NCI-H526 treated with DMSO at 0.1 percent for 48 hours (cell line): ENCODE results near the gene HSPA5.
"Not testable (repeated sequence)": the region's sequence is repeated elsewhere in the genome, so short reads cannot be mapped to it uniquely, and the experiment has no call there.

Experiments used
- DNase-seq: peaks from one replicate; lab custom pipeline; 2025; lab: John Stamatoyannopoulos, UW

Gene HSPA5

DNA sequence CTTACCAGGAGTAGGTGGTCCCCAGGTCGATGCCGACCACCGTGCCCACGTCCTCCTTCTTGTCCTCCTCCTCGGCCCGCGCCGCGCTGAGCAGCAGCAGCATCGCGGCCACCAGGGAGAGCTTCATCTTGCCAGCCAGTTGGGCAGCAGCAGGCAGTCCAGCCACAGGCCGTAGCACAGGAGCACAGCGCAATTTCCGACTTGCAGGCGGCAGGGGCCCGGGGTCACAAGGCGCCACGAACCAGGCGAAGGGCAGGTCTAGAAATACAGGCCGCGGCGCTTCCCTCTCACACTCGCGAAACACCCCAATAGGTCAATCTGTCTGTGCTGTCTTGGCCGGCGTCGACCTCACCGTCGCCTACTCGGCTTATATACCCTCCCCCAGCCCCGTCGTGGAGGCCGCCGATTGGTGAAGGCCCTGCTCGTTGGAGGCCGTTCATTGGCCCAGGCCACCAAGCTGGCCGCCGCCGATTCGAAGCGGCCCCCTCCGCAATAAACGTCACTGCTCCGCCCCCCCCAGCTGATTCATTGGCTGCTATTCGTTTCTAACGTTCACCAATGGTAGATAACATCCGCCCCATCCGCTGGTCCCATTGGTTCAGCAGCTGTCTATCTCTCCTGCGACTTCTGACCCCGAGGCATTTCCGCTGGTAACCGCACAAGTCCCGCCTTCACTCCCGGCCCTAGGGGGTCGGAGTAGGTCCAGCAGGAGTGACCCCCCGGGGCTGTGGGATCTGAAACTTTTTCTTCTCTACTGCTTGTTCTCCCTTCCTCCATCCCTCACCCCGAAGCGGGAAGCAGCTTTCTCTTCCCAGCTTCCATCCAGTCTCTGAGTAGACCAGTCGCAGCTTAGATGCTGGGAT, at the start of gene HSPA5:
HSPA5 (minus strand) TSS at position 344 of the 863 bp plus-strand sequence; CDS start at position 127, 217 bp downstream.
- peak; percentile 95 for DNase-seq

DNA sequence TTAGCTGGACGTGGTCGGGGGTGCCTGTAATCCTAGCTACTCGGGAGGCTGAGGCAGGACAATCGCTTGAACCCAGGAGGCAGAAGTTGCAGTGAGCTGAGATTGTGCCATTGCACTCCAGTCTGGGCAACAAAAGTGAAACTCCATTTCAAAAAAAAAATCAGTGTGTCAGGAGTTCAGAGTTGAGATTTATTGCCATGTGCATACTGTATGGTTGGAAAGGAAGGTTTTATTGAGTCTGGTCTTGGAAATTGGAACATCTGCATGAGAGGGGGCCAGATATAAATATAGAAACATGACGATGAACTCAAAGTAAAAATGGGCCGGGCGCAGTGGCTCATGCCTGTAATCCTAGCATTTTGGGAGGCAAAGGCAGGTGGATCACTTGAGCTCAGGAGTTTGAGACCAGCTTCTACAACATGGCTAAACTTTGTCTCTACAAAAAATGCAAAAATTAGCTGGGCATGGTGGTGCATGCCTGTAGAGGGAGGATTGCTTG, 45.8 kb upstream of the HSPA5 start:
- not testable (repeated sequence) for DNase-seq

DNA sequence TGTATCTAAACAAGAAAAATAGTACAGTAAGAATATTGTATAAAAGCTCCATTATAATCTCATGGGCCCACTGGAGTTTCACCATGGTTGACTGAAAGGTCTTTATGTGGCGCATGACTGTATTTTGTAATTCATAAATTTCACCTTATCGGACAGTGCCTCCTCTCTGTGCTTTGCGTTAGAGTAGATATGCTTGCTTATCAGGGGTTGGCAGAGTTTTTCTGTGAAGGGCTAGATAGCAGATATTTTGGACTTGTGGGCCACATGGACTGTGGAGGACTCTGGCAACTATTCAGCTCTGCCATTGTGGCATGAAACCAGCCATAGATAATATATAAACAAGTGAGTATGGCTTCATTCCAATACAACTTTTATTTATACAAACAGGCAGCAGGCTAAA, 43.7 kb upstream of the HSPA5 start:
- DNase-seq: no peak

DNA sequence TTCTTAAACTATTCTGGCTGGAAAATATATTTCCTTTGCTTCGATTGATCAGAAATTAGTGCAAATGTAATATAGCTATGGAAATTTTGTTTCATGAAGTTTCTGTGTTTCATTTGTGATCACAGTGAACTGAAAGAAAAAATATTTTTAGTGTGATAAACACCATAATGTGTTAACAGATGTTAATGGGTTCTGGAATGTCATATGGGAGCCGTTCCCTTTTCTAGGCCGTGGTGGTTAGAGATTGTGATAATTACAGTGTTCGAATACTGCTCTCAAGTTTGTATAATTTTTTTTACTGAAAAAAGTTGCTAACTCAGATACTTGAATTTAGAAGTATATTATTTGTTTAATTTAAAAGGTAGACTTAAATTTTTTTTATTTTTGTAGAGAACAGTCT, 39.8 kb upstream of the HSPA5 start:
- no peak for DNase-seq

DNA sequence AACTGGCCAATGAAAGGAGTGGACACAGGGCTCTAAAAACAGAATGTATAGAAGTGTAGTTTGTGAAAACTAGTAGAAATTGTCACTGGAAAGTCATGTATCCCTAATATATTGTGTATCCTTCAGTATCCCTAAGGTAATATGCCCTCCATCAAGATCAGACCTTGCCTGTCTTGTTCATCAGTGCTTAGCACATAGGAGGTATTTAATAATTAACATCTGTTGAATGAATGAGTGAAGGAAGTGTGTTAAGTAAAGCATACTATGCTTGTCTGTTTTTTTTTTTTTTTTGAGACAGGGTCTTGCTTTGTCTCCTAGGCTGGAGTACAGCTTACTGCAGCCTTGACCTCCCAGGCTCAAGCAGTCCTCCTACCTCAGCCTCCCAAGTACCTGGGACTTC, 36.3 kb upstream of the HSPA5 start:
- DNase-seq: no peak

DNA sequence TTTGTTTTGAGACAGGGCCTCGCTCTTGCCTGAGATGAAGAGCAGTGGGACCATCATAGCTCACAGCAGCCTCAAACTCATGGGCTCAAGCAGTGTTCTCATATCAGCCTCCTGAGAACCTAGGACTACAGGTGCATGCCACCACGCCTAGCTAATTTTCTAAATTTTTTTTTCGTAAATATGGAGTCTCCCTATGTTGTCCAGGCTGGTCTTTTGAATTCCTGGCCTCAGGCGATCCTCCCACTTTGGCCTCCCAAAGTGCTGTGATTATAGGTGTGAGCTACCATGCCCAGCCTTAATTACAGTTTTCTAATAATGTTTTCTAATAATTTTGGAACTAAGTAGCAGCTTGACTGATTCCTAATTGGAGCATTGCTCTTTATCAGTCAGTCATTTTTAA, 35.6 kb upstream of the HSPA5 start:
- DNase-seq: no peak

DNA sequence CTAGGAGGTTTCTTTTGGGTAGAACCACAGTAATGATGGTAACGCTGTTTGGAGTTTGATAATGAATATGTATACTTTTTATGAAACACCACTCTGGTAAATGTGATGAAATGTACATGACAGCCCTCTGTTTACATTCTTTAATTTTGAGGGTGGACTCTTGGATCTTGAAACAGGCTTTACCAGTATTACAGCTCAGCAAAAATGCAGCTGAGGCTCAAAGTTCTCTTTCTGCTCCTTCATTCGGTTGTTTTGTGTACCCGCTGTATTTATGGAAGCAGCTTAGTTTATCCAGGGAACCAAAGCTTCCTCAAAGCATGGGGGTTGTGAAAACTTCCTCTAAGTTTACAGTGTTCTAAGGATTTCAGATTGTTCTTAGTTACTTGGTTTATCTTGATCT, 31.6 kb upstream of the HSPA5 start:
- no peak for DNase-seq

DNA sequence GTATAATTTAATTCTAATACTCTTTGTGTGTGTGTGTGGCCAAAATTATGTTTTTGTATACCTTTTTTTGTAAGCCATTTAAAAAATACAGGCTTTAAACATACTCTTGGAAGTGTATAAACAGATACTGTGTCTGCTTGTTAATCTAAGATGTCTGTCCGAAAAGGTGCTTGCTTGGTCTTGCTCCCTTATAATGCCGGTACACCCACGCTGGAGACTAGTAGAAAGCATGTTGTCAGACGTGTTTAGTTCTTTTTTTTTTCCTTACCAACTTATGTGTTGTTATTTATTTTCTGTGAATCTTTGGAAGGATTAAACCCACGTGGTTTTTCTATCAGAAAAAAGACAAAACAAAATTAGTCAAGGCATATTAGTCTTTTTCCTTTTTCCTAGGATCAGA, 29.9 kb upstream of the HSPA5 start:
- DNase-seq: no peak

DNA sequence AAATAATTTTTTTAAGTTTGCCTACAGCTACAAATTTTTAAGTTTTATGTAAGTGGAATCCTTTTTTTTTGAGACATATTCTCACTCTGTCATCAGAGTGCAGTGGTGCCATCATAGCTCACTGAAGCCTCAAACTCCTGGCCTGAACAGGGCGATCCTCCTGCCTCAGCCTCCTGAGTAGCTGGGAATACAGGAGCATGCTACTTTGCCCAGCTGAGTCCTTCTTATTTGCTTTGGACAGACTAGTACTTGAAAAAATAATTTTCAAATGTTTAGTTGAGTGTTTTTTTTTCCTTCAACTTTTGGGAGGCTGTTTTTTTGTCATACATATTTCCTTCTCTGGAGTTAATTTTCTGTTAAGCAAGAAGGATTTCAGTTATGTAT, 27.9 kb upstream of the HSPA5 start:
- no peak for DNase-seq

DNA sequence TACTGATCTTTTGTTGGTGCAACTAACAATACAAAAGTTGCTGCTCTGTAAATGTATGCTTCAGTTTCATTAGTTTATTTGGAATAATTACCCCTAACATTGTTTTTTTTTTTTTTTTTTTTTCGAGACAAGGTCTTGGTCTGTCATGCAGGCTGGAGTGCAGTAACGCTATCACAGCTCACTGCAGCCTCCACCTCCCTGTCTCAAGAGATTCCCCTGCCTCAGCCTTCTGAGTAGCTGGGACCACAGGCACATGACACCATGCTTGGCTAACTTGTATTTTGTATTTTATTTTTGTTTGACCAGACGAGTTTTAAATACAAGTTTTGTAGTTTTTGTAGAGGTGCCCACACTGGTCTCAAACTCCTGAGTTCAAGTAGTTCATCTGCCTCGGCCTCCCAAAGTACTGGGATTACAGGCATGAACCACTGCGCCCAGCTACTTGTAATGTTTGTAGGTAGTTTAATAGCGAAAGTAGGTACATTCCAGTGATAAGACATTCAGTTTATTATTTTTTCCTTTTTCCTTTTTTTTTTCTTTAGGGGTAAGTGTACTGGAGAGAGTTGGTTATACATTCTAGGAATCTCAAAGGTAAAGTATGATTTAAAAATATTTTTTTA, 27.4 kb upstream of the HSPA5 start:
- DNase-seq: no peak

DNA sequence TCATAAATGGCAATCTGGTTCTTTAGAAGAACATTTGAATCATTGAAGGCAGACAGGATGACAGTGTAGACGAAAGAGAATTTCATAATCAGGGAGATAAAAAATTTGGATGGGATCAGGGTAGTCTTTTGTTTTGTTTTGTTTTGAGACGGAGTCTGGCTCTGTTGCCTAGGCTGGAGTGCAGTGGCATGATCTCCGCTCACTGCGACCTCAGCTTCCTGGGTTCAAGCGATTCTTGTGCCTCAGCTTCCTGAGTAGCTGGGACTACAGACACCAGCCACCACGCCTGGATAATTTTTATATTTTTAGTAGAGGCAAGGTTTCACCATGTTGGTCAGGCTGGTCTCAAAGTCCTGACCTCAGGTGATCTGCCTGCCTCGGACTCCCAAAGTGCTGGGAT, 22.9 kb upstream of the HSPA5 start:
- DNase-seq: not testable (repeated sequence)

DNA sequence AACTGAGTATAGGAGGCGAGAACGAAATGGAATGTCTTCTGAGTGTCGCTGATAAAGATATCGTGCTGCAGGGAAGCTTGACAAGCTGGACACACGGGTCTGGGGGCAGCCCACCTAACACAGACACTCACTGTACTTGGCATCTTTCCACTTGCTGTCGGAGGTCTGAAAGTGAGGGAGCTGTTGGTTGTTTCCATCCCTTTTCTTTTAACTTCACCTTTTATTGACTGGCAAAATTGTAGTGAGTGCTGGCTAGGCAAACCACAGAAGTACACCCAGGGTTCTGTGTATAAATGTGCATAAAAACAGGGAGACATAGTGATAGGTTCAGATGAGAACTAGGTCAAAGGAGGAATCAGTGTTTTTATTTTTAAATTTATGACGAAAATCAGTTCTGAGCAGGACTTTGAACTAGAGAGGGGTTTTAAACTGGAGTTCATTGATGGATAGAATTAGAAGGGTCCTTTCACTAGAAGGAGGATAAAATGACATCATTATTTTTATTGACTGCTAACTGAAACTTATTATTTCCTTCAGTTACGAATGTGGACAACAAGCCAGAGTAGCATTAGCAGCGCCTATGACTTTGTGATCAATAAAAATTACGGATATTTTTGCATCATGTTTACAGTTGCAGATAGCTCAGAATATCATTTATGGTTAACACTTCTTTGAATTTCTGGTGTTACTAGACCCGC, 21.3 kb upstream of the HSPA5 start:
- DNase-seq: no peak

DNA sequence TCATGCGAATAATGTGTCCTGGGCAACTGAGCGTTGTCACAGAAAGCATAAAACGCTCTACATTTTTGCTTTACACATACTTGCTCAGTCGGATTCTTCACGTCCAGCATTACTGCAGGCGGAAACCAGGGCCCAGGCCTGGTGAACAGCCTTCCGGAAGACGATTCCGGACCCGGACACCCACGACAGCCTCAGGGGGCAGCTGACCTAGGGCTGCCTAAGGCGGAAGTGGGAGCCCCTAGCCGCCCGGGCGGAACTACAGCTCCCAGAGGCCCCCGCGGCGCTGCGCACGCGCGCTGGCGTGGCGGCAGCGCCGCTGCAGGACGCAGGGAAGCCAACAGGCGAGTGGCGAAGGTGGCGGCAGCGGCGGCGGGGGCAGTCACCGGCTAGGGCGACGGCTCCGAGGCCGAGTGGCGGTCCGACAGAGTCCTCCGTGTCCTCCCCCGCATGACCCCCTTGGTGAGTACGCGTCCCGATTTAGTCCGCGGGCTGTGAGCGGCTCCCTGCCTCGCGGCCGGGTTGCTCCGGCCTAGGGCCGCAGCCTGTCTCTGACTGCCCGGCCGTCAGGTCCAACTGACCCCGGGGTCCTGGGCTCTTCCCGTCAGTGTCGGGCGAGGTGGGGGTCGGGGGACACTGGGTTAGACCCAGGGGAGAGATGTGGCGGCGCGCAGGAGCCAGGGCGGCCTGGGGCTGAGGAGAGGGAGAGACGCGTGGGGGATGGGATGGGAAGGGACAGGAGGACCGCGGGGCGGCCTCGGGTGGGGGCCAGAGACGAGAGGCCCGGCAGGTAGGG, 20.6 kb upstream of the HSPA5 start, which contains the start of gene GAPVD1:
GAPVD1 (plus strand) TSS at position 326 of the 793 bp plus-strand sequence. CDS start 37,096 bp downstream, outside the sequence.
- DNase-seq: peak; percentile 55

DNA sequence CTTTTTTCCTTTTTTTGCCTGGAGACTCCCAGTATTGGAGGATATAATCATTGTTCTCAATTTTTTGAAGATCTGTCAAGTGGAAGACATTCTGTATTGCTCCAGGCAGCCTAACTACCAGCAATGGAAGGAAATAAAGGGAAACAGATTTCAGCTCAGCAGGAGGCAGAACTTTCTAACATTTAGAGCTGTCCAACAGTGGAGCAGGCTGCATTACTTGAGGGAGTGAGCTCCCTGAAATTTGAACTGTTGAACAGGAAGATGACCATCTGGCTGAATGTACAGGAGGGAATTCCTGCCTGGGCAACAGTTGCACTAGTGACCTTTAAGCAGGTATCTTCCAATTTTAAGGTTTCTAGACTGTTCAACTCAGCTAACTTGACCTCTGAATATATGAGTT, 19.4 kb upstream of the HSPA5 start:
- no peak for DNase-seq

DNA sequence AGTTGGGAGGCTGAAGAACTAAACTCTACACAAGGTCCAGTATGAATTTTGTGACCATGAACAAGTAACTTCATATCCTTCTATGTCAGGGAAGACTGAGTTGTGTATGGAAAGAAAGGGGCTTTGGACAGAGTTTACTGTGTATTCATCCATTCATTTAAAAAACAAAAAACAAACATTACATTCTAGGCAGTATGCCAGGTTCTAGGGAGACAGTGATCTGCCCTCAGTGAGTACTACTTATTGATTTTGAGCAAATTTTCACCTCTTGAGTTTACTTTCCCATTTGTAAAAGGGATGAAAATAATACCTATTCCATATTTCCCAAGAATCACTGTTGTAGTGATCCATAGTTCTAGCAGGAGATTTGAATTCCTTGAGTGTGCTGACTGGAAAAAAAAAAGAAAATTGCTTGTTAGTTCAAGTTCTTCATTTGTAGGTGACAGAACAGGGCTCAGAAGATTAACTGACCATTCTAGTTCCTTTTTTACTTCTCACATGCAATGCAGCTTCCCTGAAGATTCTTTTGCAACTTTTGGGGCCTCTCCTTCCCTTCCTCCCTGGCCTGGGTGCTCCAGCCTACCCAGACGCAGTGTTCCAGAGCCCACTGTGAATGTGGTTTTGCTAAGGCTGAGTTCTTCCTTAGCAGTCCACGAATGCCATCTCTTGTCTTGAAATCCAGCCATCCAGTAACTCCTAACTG, 17.8 kb upstream of the HSPA5 start:
- DNase-seq: no peak

DNA sequence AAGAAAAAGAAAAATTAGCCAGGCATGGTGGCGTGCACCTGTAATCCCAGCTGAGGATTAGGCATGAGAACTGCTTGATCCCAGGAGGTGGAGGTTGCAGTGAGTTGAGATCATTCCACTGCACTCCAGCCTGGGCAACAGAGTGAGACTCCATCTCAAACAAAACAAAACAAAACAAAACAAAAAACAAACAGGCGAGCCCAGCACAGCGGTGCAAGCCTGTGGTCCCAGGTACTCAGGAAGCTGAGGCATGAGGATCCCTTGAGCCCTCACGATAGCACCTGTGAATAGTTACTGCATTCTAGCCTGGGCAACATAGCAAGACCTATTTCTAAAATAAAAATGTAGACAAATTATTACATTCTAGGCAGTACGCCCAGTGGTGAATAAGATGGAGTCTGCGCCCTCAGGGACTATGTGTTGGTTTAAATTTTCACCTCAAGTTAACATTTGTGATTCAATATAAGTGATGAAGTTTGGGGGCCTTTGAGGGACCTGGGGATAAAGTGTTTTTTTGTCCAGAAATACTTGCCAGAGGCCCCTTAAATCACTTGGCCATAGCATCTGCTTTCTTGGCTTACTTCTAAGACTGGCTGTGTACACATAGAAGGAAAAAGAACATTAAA, 17.1 kb upstream of the HSPA5 start:
- no peak for DNase-seq

DNA sequence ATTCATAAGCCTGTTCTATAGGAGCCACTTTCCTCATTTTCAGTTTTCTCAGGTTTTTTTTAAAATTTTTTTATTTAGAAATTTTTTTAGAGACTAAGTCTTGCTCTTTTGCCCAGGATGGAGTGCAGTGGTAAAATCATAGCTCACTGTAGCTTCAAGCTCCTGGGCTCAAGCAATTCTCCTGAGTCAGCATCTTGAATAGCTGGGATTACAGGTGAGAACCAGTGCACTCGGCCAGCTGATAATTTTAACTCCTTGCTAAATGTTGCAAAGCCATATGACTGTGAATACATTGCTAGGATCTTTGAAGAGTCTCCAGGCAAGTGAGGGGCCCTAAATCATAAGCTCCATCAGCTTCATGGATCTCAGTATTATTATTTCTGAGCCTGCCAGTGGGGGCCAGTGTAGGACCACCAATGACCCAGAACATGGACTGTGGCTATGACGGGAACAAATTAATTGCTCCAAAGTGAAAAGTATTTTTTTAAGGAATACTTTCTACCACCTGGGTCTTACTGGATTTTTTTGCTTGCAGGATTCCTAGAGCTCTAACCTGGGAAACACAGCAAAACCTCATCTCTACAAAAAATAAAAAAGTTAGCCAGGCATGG, 14.7 kb upstream of the HSPA5 start:
- no peak for DNase-seq

DNA sequence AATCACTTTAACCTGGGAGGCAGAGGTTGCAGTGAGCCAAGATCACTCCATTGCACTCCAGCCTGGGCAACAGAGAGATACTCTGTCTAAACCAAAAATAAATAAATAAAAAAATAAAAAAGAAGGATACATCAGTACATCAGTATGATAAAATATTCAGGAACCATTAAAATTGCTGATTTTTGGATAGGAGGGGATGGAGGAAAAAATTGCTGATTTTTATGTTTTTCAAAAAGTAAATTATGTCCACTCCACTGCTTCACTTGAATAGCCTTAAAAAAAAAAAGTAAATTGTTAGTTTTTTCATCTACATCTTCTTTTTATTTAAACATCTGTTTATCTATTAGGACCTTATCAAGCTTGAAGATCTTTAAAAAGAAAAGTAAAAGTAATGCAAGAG, 13.1 kb upstream of the HSPA5 start:
- no peak for DNase-seq

DNA sequence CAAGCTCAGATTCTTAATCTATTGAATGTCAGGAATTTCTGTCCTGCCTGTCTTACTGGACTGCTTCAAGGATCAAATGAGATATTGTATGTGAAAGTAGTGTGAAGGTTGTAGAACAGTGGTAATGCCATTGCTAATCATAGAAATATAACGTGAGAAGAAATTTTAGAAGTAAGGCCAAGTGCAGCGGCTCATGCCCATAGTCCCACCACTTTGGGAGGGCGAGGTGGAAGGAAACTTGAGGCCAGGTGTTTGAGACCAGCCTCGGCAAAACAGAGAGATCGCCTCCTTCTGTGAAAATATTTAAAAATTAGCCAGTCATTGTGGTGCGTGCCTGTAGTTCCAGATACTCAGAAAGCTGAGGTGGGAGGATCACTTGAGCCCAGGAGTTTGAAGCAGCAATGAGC, 5.1 kb upstream of the HSPA5 start:
- no peak for DNase-seq

DNA sequence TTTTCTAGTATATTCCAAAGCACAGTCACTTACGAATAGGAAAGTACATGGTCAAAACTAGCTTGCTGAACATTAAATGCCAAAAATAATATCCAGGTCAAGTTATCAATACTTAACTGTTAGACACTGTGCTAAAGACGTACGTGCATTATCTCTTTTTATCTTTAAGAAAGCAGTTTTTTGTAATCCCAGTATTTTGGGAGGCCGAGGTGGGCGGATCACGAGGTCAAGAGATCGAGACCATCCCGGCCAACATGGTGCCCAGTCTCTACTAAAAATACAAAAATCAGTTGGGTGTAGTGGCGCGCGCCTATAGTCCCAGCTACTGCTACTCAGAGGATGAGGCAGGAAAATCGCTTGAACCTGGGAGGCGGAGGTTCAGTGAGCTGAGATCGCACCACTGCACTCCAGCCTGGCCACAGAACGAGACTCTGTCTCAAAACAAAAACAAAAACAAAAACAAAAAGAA, 2.7 kb upstream of the HSPA5 start:
- DNase-seq: no peak
